Measurements from ENCODE around the gene CNTN1. TPM values are rescaled to one million over a fixed set of nuclear protein-coding genes. Genes with fewer than 3 reads are reported as not detected.

The CNTN1 gene
- total RNA-seq, 1 donor from 2014 or later: not detected

- intact Hi-C loops (cut with micrococcal nuclease): no loop called here
Observed at GRCh38 chr12:40834321-40834720, 142.1 kb downstream of the CNTN1 start.

DNA sequence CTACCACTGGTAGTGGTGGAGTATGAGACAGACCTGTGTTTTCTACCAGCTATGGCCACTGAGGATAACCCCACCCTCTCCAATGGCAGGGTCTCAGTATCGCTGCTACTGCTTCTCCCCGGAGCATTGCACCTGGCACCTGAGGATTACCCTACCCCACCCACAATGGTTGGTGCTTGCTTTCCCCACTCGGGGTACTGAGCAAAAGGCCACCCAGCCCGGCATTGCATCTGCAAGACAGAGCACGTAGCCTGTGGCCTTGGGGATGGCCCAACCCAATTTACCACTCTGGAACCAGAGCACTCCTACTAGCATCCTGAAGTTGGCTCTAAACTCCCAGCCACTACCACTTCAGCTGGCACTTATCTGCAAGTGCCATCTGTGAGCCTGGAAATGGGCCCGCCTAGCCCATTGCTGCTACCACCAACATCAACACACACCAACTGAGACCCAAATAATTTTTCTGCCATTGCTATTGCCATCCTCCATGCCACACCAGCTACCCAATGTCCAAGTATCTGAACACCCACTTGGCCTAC is 145.7 kb downstream of the CNTN1 start:
- intact Hi-C loops (cut with micrococcal nuclease): no loop called here

DNA sequence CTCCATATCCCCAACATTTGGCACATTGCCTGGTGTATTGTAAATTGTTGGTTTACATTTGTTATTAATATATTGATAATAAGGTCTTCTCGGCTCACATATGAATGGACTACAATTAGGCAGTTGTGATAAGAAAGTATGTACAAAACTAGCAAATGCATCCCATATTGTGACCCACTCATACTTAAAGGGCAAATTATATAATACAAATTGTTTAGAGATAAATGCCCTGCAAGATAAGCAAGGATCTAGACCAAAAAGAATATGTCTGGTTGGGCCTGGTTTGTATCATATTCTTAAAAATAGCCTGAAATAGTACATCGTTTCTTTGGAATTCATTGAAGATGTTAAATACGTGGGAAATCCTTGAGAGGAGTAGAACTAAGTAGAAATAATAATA is 151.3 kb downstream of the CNTN1 start:
- intact Hi-C loops (cut with micrococcal nuclease): no loop called here

DNA sequence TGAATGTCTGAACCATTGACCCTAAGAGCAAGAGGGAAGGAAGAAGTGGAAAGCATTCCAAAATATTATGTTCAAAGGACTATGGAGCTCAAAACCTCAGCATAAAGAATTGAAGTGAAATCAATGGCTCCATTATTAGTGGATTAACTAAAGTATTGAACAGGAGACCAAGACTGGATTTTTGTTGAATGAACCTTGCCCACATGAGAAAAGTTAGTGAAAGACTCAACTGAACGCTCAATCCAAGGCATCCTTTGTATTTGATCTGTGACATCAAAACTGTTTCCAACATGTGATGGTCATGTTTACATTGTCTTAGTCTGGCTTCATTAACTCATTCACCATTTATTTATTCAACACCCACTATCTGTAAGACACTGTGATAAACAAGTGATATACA is 161.0 kb downstream of the CNTN1 start:
- intact Hi-C loops (cut with micrococcal nuclease): no loop called here

DNA sequence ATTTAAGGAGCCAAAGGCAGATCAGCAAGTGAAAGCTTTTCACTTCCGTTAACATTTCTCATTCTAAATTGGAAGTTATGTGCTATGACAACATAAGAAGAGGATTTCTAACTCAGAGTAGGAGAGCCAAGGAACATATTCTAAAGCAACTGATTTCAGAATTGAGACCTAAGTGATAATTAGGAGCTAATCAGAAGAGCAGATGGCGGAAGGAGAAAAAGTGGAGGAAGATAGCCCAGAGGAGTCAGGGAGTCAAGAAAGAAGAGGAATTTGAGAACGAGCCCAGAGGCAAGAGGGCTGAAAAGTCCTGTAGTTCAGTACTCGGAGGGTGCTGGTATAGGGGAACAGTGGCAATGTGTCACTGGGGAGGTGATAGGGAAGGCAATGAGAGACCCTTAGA is 162.4 kb downstream of the CNTN1 start:
- intact Hi-C loops (cut with micrococcal nuclease): no loop called here

DNA sequence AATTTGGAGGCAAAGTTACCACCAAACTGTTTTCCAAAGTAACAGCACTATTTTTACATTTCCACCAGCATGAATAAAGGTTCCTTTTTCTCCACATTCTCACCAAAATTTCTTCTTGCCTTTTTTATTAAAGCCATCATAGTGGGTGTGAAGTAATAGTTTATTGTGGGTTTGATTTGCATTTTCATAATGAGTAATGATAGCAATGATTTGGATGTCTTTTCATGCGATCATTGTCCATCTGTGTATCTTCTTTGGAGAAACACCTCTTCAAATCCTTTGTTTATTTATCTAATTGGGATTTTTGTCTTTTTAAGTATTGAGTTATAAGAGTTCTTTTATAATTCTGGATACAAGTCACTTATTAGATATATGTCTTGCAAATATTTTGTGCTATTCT is 172.7 kb downstream of the CNTN1 start:
- intact Hi-C loops (cut with micrococcal nuclease): no loop called here

DNA sequence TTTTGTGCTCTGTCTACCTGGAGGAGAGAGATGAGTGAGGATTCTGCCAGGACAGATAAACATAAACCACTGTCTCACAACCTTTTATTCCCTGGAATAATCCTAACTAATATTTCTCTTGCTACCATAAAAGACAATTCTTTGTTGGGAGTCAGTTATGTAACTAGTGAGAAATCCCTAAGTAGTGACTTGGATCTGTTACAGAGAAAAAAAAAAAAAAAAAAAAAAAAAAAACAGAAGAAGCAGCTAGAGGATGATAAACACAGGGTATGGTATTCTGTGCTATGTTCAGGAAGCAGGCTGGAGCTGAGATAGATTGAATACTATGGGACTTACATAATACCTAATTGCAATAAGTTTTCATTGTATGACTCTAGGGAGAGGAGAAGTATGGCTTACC is 178.7 kb downstream of the CNTN1 start:
- intact Hi-C loops (cut with micrococcal nuclease): no loop called here

DNA sequence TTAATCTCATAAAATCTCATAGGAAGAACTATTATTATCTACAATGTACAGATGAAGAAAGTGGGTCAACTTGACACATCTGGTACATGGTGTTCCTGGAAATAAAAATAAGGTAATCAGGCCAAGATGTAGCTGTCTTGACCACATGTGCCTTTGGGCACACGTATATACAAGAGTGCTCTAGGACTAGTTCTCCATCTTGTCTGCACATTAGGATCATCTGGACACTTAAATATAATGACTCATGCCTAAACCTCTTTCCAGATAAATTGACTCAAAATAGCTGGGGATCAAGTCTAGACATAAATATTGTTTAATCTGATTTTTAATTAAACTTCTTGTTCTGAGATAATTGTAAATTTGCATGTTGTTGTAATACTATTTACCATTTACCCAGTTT is 182.6 kb downstream of the CNTN1 start:
- intact Hi-C loops (cut with micrococcal nuclease): no loop called here

DNA sequence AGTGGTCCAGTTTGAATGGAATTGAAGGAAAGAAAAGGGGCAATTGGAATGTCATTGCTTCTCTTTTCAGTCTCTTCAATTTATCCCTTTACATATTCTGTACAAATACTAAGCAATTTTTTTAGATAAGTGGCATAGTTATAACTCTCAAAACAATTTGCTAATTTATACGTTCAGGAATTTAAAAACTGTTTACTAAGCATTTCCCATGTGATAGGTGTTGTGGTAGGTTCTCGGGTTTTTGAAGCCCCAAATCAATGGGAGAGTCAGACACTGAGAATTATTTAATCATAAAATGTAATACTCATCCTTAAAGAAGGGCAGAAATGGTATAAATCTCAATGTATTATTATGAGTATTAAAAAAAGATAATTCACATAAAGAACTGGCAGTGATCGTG is 197.1 kb downstream of the CNTN1 start:
- intact Hi-C loops (cut with micrococcal nuclease): no loop called here

GRCh38 chr12:40892528-40892927 is 200.3 kb downstream of the CNTN1 start:
- intact Hi-C loops (cut with micrococcal nuclease): no loop called here

GRCh38 chr12:40898505-40898904 is 206.3 kb downstream of the CNTN1 start:
- intact Hi-C loops (cut with micrococcal nuclease): no loop called here

GRCh38 chr12:40903040-40903439 is 210.8 kb downstream of the CNTN1 start:
- intact Hi-C loops (cut with micrococcal nuclease): no loop called here

GRCh38 chr12:40907115-40907527 is 214.9 kb downstream of the CNTN1 start:
- intact Hi-C loops (cut with micrococcal nuclease): no loop called here

DNA sequence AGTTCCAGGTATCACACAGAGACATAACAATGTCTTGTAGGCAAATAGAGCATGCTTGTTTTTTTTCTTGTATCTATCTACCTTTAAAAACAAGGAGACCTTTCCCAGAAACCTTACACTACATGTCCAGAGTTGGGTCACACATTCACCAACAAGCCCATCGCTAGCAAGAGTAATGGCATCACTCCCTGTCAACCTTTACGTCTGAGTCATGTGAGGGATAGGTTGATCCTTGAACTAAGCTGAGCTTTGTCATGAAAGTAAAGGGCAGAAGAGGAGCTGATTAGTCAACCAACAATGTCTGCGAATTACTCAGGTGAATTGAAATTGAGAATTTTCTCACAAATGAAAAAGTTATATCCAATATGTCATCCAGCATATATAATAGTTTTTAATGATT is 219.4 kb downstream of the CNTN1 start:
- intact Hi-C loops (cut with micrococcal nuclease): no loop called here

- intact Hi-C loops (cut with micrococcal nuclease): no loop called here
Observed at GRCh38 chr12:40915172-40915571, 222.9 kb downstream of the CNTN1 start.

DNA sequence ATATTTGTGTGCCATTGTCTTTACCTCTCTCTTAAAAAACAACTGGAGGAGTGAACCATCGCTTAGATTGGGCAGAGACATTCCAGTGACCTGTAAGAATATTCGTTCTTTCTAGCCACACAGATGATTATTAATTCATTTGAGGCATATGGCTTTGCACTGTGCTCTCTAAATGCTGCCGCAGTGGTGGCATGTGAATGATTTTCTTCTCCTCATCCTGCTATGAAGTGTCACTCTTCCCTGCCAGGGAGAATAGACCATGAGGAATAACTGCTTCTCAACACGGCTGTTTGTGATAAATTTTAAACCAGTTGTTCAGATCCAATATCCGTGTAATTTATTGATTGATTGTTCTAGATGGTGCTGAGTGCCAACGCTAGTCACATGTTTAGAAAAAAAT is 225.3 kb downstream of the CNTN1 start:
- intact Hi-C loops (cut with micrococcal nuclease): no loop called here

DNA sequence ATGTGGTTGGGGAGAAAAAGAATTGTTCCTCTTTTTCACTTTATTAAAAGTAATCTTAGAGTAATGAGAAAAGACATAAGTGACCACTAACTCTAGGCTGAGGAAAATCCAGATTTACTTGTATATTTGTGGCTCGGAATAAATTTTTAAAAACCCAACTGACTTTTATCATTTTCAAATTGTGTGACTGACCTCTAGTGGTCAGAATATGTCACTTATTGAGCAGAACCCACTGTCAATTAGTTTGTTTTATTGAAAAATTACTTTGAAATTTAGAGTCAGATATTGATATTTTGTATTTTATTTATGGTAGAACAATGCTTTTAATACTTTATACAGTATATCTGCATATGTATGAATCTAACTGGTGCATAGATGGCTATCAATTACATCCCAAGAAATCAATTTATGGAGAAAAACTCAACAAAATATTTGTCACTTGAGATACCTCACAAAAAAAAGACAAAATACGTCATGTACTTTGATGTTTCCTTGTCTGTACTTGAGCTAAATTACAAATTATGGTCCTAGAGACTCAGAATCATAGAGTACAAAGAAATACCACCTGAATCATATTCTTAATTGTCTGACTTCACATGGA is 229.4 kb downstream of the CNTN1 start:
- intact Hi-C loops (cut with micrococcal nuclease): loop anchor here (1.0 to 10.0 kb wide), 4 partner anchors 299 to 909 kb away; no protein-coding TSS in a partner anchor

GRCh38 chr12:40937891-40938290 is 245.7 kb downstream of the CNTN1 start:
- intact Hi-C loops (cut with micrococcal nuclease): no loop called here

- intact Hi-C loops (cut with micrococcal nuclease): loop anchor here (10.0 kb wide), 1 partner anchor 1622 kb away; no protein-coding TSS in a partner anchor
Observed at GRCh38 chr12:40942326-40942725, 250.1 kb downstream of the CNTN1 start.

DNA sequence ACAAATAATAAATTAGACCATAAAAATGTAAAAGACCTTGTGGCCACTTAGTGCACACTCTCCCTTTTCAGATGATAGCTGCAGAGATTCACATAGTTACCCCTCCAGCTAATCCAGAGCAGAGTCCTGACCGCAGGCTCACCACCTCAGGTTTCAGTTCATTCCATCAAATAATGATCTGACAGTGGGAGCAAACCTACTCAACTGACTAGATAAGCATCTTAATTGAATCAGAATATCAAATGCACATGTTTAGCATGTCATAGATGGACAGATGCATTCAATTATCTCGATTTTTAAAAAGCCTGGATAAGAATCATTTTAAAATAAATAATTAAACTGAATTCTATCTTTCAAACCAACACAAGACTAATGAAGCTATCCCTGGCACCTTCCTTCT is 253.5 kb downstream of the CNTN1 start:
- intact Hi-C loops (cut with micrococcal nuclease): loop anchor here (1.0 to 10.0 kb wide), 2 partner anchors 1079 to 1619 kb away; no protein-coding TSS in a partner anchor

GRCh38 chr12:40946612-40947194 is 254.5 kb downstream of the CNTN1 start:
- intact Hi-C loops (cut with micrococcal nuclease): loop anchor here (1.0 to 10.0 kb wide), 2 partner anchors 1078 to 1618 kb away; no protein-coding TSS in a partner anchor

DNA sequence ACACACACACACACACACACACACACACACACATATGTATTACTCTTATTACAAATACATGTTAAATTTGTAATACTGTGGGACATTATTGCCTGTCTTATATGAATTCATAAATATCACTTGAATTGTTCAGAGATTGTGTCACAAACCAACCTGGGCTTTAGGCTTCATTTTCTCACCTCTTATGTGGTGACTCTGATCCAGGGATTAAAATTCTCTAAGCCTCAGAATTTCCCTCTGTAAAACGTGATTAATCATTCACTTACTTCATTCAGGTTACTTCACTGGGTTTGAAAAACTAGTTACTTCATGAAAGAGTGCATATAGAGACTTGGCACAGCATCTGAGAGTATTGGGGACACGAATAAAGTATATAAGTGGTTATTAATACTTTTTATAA is 255.6 kb downstream of the CNTN1 start:
- intact Hi-C loops (cut with micrococcal nuclease): loop anchor here (10.0 kb wide), 1 partner anchor 1617 kb away; no protein-coding TSS in a partner anchor

GRCh38 chr12:40953076-40953475 is 260.8 kb downstream of the CNTN1 start:
- intact Hi-C loops (cut with micrococcal nuclease): no loop called here

All from T-helper 2 cell treated with Interferon-gamma antibody and Interleukin-4, amounts not matched to agents 100 ng/mL and 5 ng/mL, for 36 hours (primary cell).